HCT116 (cell line): ENCODE data around the gene OBSL1. TPM values are rescaled to one million over a fixed set of nuclear protein-coding genes. Genes with fewer than 3 reads are reported as not detected.

ENCODE experiments used
- ATAC-seq: fragments of 200-7000 bp; cut with Tn5 transposase; 2 replicates; pipeline ENCODE4 v1.9.1; 2020; ENCODE audit warnings: mild to moderate bottlenecking, moderate library complexity
- BruUV-seq: library from RNA; stranded (reverse); fragments of 400-500 nt; replicated peaks from 2 replicates; lab custom pipeline; 2021; lab: Mats Ljungman, UMichigan
- CTCF ChIA-PET: fragments of 300-600 bp; sonication (Branson Sonifier 250); formaldehyde crosslinking; loops from one replicate; lab custom pipeline; 2021; ENCODE audit warnings: antibody characterized with exemption; lab: Charles Lee
- POLR2A ChIA-PET: fragments of 300-600, 350-600 bp; sonication (Branson Sonifier 250); formaldehyde crosslinking; loops from one replicate; lab custom pipeline; 2021; ENCODE audit warnings: antibody characterized with exemption; lab: Charles Lee
- RAD21 ChIA-PET, 2 experiments: fragments of 300-600 bp; sonication (Branson Sonifier 250); formaldehyde crosslinking; loops; one replicate each; lab custom pipeline; 2023; ENCODE audit warnings: low total read pairs in 2 of 2; ENCODE audit not compliant: uncharacterized antibody in 2 of 2, unreplicated experiment in 2 of 2, low non-redundant PET in 1 of 2; lab: Charles Lee
- DNase-seq: peaks from one replicate; pipeline ENCODE4 v3.0.0-alpha.2; 2010; ENCODE audit warnings: low read depth, low spot score
- H2AFZ ChIP-seq: fragments of 200-600 bp; shearing (Covaris generic), sonication (generic); 2 replicates; pipeline ENCODE4 v1.6.1; 2017; ENCODE audit warnings: low read depth, mixed run types, mixed read lengths, antibody characterized with exemption, low read length; ENCODE audit not compliant: poor library complexity, severe bottlenecking
- H3K27ac ChIP-seq: 2 replicates; pipeline ENCODE4 v1.5.1; 2012; ENCODE audit warnings: low read depth, low read length
- H3K27me3 ChIP-seq: fragments of 200-600 bp; sonication (generic); 2 replicates; pipeline ENCODE4 v1.6.1; 2016; ENCODE audit warnings: mixed run types, low read length, mixed read lengths; ENCODE audit not compliant: insufficient read depth
- H3K36me3 ChIP-seq, 2 experiments: fragments of 200-500 bp in 1 of 2; fragments of 200-600 bp in 1 of 2; sonication (Bioruptor generic) in 1 of 2; sonication (generic) in 1 of 2; 2 replicates each; pipeline versions ENCODE4 v1.5.1 to v1.6.1; 2014 to 2016; ENCODE audit warnings: low read length in 2 of 2, inconsistent platforms in 1 of 2, mixed read lengths in 1 of 2, mixed run types in 1 of 2; ENCODE audit not compliant: insufficient read depth in 2 of 2, control insufficient read depth in 1 of 2
- H3K4me1 ChIP-seq, 2 experiments: fragments of 200-600 bp in 1 of 2; sonication (generic) in 1 of 2; 2 replicates each; pipeline versions ENCODE4 v1.5.1 to v1.6.1; 2012 to 2017; ENCODE audit warnings: low read length in 2 of 2, inconsistent platforms in 1 of 2, mild to moderate bottlenecking in 1 of 2, mixed read lengths in 1 of 2, mixed run types in 1 of 2, moderate library complexity in 1 of 2; ENCODE audit not compliant: insufficient read depth in 2 of 2, control insufficient read depth in 1 of 2
- H3K4me2 ChIP-seq: fragments of 200-600 bp; sonication (generic); 2 replicates; pipeline ENCODE4 v1.6.1; 2017; ENCODE audit warnings: mixed run types, low read length, mixed read lengths
- H3K4me3 ChIP-seq, 2 experiments: fragments of 200-600 bp in 1 of 2; sonication (generic) in 1 of 2; replicated peaks in 1 of 2; 2 replicates each; pipeline ENCODE4 v1.5.1; 2011 to 2016; ENCODE audit warnings: low read length in 2 of 2, control low read depth in 1 of 2, low read depth in 1 of 2, mild to moderate bottlenecking in 1 of 2, mixed read lengths in 1 of 2, mixed run types in 1 of 2
- H3K79me2 ChIP-seq: fragments of 200-600 bp; sonication (generic); 2 replicates; pipeline ENCODE4 v1.6.1; 2017; ENCODE audit warnings: mild to moderate bottlenecking, mixed run types, low read length, moderate library complexity, mixed read lengths; ENCODE audit not compliant: insufficient read depth
- H3K9ac ChIP-seq: fragments of 200-600 bp; sonication (generic); 2 replicates; pipeline ENCODE4 v1.6.1; 2016; ENCODE audit warnings: low read length, mixed read lengths
- H3K9me2 ChIP-seq: fragments of 200-600 bp; sonication (generic), shearing (Covaris generic); 2 replicates; pipeline ENCODE4 v1.6.1; 2017; ENCODE audit warnings: mixed run types, mild to moderate bottlenecking, moderate library complexity; ENCODE audit not compliant: insufficient read depth
- H3K9me3 ChIP-seq, 2 experiments: fragments of 200-500 bp in 1 of 2; fragments of 200-600 bp in 1 of 2; sonication (Bioruptor generic) in 1 of 2; sonication (generic) in 1 of 2; 2 replicates each; pipeline ENCODE4 v1.6.1; 2014 to 2017; ENCODE audit warnings: low read length in 2 of 2, mixed read lengths in 2 of 2, inconsistent platforms in 1 of 2, low read depth in 1 of 2, mild to moderate bottlenecking in 1 of 2, mixed run types in 1 of 2, moderate library complexity in 1 of 2; ENCODE audit not compliant: control insufficient read depth in 1 of 2, insufficient read depth in 1 of 2
- H4K20me1 ChIP-seq: fragments of 200-600 bp; sonication (generic), shearing (Covaris generic); 2 replicates; pipeline ENCODE4 v1.6.1; 2017; ENCODE audit warnings: mixed run types, mild to moderate bottlenecking, moderate library complexity; ENCODE audit not compliant: insufficient read depth
- CBX3 ChIP-seq: IDR thresholded peaks from 2 replicates; pipeline ENCODE4 v1.6.1; 2012; ENCODE audit warnings: low read depth
- EGR1 ChIP-seq: IDR thresholded peaks from 2 replicates; pipeline ENCODE4 v1.6.1; 2012; ENCODE audit warnings: low read depth
- FOSL1 ChIP-seq: IDR thresholded peaks from 2 replicates; pipeline ENCODE4 v1.6.1; 2012; ENCODE audit warnings: low read depth
- JUND ChIP-seq: IDR thresholded peaks from 2 replicates; pipeline ENCODE4 v1.6.1; 2012
- POLR2A ChIP-seq: IDR thresholded peaks from 2 replicates; pipeline ENCODE4 v1.7.0; 2011; ENCODE audit warnings: borderline replicate concordance; ENCODE audit not compliant: insufficient read depth, insufficient read length; ENCODE audit errors: extremely low read depth
- SIN3A ChIP-seq: IDR thresholded peaks from 2 replicates; pipeline ENCODE4 v1.6.1; 2012; ENCODE audit warnings: low read depth
- SRF ChIP-seq: IDR thresholded peaks from 2 replicates; pipeline ENCODE4 v1.6.1; 2012; ENCODE audit warnings: low read depth
- YY1 ChIP-seq: IDR thresholded peaks from 2 replicates; pipeline ENCODE4 v1.6.1; 2011; ENCODE audit warnings: low read length, low read depth, moderate library complexity, mild to moderate bottlenecking; ENCODE audit not compliant: insufficient replicate concordance; ENCODE audit errors: extremely low read depth
- intact Hi-C: fragments of 100-400 bp; cut with micrococcal nuclease; formaldehyde crosslinking; loops from 2 replicates; pipeline ENCODE4 v1.10.0; 2022
- total RNA-seq: library from RNA; stranded (reverse); gene quantifications from one replicate; pipeline ENCODE4 v1.2.1, GENCODE V29; 2021; ENCODE audit not compliant: unreplicated experiment
- TF ChIP-seq, protein P1 (sequence below): IDR thresholded peaks from 2 replicates; pipeline ENCODE4 v1.6.1; 2012; ENCODE audit warnings: low read depth
- TF ChIP-seq, protein P2 (sequence below): IDR thresholded peaks from 2 replicates; pipeline ENCODE4 v1.6.1; 2011; ENCODE audit warnings: mild to moderate bottlenecking, low read length, moderate library complexity; ENCODE audit not compliant: insufficient replicate concordance; ENCODE audit errors: extremely low read depth

Gene OBSL1
- total RNA-seq, 1 experiment from 2014 or later: 45.2 TPM

GRCh38 chr2:219598308-219599078 is 27.2 kb upstream of the OBSL1 start:
- Histone ChIP-seq H3K4me2 (peak overlapping the region; percentile 93), H3K4me3 (peak overlapping the region; percentile 94 to 95), H3K9me2 (no peaks in the 10 kb centered on the region), H3K4me1 (peaks cover 8 to 28% of the 10 kb centered on the region in 2 experiments; a peak in 3 of 4 replicates), H3K27ac (peak overlapping the region; percentile 86), H2AFZ (peak overlapping the region; percentile 79), H3K79me2 (peaks cover 9% of the 10 kb centered on the region; the same call in 1 of the 2 replicates), H3K9me3 (no peaks in the 10 kb centered on the region), H4K20me1 (no peaks in the 10 kb centered on the region), H3K36me3 (0 out of 4 replicates have a peak, but pooled peaks cover 0 to 7% of the 10 kb centered on the region in 2 experiments), H3K9ac (peak overlapping the region; percentile 94), H3K27me3 (no peaks in the 10 kb centered on the region)
- ATAC-seq (no peak), DNase-seq (no peak)
- ChIA-PET POLR2A (interaction anchor here (2.0 kb wide), 1 partner anchor 87 kb away, joined by 6 read pairs; no protein-coding TSS in a partner anchor), RAD21 (interaction anchor here (1.1 to 1.3 kb wide), 2 partner anchors 46 to 57 kb away, joined by 3 read pairs; no protein-coding TSS in a partner anchor), CTCF (interaction anchor here (0.9 to 1.0 kb wide), 2 partner anchors 57 to 103 kb away, joined by 3 read pairs; no protein-coding TSS in a partner anchor)
- TSS peak; percentile 82 for BruUV-seq
- TF ChIP-seq POLR2A (peak; percentile 37), EGR1 (no peak)
- intact Hi-C loops: loop anchor here (2.0 kb wide), 2 partner anchors 56 to 90 kb away; partner anchors contain the start of gene CHPF

DNA sequence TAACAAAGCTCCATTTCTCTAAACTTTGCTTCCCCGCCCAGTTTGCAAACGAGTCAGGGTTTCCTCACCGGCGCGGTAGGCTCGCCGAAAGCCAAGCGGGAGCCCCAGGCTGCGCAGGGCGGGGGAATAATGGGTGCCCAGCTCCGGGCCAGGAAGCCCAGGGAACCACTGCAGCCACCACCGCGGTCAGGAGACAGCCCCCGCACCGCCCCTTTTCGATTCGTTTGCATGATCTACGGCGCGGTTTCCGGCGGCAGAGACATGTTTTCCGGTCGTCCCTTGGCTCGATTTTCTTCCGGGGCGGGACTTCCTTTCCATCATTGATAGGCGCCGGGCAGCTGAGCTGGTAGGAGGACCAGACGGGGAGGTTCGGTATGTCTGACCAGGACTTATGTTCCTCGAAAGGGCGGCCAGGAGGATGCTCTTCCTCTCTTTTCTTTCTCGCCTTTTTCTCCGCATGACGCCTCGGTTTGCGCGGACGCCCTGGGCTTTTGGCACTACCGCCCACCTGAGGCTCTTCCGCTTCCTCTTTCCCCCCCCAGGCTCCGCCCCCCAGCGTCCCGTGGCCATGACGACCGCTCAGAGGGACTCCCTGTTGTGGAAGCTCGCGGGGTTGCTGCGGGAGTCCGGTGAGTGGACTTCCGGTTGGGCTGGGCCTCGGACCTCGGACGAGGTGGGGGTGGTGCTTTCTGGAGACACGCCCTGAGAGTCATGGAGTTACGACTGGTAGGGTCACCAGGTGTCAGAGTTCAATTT is 26.4 kb upstream of the OBSL1 start, which contains the start of gene STK11IP:
TSS of gene STK11IP (plus strand) at position 306 of the 756 bp plus-strand sequence. CDS start at position 569, 263 bp downstream.
- intact Hi-C loops: loop anchor here (2.0 kb wide), 2 partner anchors 55 to 91 kb away; partner anchors contain the start of gene CHPF
- H3K27ac ChIP-seq: peak within 1 kb of the TSS; percentile 86
- no peaks in the 10 kb centered on the region for H3K9me2 ChIP-seq
- H3K4me3 ChIP-seq: peak within 1 kb of the TSS; percentile 94 to 95
- no peaks in the 10 kb centered on the region for H3K9me3 ChIP-seq
- peak within 1 kb of the TSS; percentile 93 for H3K4me2 ChIP-seq
- ChIA-PET CTCF (interaction anchor here (0.8 to 1.0 kb wide), 3 partner anchors 38 to 102 kb away, joined by 3 to 4 read pairs (median 3); no protein-coding TSS in a partner anchor), RAD21 (interaction anchor here (1.1 to 1.3 kb wide), 2 partner anchors 45 to 56 kb away, joined by 3 read pairs; no protein-coding TSS in a partner anchor), POLR2A (interaction anchor here (0.6 to 2.0 kb wide), 2 partner anchors 76 to 88 kb away, joined by 5 to 6 read pairs; no protein-coding TSS in a partner anchor)
- no peaks in the 10 kb centered on the region for H4K20me1 ChIP-seq
- ATAC-seq (peak; percentile 95), DNase-seq (peak; percentile 95)
- peak within 1 kb of the TSS; percentile 79 for H2AFZ ChIP-seq
- peaks cover 8 to 28% of the 10 kb centered on the region in 2 experiments; a peak in 3 of 4 replicates for H3K4me1 ChIP-seq
- BruUV-seq: no TSS peak
- 0 out of 4 replicates have a peak, but pooled peaks cover 0 to 7% of the 10 kb centered on the region in 2 experiments for H3K36me3 ChIP-seq
- peak within 1 kb of the TSS; percentile 94 for H3K9ac ChIP-seq
- peaks cover 9% of the 10 kb centered on the region; the same call in 1 of the 2 replicates for H3K79me2 ChIP-seq
- H3K27me3 ChIP-seq: no peaks in the 10 kb centered on the region
- TF ChIP-seq, protein P1, sequence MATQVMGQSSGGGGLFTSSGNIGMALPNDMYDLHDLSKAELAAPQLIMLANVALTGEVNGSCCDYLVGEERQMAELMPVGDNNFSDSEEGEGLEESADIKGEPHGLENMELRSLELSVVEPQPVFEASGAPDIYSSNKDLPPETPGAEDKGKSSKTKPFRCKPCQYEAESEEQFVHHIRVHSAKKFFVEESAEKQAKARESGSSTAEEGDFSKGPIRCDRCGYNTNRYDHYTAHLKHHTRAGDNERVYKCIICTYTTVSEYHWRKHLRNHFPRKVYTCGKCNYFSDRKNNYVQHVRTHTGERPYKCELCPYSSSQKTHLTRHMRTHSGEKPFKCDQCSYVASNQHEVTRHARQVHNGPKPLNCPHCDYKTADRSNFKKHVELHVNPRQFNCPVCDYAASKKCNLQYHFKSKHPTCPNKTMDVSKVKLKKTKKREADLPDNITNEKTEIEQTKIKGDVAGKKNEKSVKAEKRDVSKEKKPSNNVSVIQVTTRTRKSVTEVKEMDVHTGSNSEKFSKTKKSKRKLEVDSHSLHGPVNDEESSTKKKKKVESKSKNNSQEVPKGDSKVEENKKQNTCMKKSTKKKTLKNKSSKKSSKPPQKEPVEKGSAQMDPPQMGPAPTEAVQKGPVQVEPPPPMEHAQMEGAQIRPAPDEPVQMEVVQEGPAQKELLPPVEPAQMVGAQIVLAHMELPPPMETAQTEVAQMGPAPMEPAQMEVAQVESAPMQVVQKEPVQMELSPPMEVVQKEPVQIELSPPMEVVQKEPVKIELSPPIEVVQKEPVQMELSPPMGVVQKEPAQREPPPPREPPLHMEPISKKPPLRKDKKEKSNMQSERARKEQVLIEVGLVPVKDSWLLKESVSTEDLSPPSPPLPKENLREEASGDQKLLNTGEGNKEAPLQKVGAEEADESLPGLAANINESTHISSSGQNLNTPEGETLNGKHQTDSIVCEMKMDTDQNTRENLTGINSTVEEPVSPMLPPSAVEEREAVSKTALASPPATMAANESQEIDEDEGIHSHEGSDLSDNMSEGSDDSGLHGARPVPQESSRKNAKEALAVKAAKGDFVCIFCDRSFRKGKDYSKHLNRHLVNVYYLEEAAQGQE: no peak
- TF ChIP-seq FOSL1 (no peak), JUND (no peak), SRF (peak; percentile 85), CBX3 (no peak; the same call in 1 of the 2 replicates), YY1 (peak; percentile 83), SIN3A (peak; percentile 72; the same call in 1 of the 2 replicates)
- TF ChIP-seq, protein P2, sequence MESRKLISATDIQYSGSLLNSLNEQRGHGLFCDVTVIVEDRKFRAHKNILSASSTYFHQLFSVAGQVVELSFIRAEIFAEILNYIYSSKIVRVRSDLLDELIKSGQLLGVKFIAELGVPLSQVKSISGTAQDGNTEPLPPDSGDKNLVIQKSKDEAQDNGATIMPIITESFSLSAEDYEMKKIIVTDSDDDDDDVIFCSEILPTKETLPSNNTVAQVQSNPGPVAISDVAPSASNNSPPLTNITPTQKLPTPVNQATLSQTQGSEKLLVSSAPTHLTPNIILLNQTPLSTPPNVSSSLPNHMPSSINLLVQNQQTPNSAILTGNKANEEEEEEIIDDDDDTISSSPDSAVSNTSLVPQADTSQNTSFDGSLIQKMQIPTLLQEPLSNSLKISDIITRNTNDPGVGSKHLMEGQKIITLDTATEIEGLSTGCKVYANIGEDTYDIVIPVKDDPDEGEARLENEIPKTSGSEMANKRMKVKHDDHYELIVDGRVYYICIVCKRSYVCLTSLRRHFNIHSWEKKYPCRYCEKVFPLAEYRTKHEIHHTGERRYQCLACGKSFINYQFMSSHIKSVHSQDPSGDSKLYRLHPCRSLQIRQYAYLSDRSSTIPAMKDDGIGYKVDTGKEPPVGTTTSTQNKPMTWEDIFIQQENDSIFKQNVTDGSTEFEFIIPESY: peak; percentile 88
